Cardiac muscle cell (in vitro differentiated cells and primary cell): ENCODE measurements around the gene TIMM21. TPM values are rescaled to one million over a fixed set of nuclear protein-coding genes. Genes with fewer than 3 reads are reported as not detected.

Experiments
- DNase-seq, 2 donors: peaks; one replicate each; pipeline versions ENCODE4 v3.0.0 to v3.0.0-alpha.2; 2010 to 2017; ENCODE audit warnings: low read depth in 1 of 2, low spot score in 1 of 2
- H3K27ac ChIP-seq: fragments of 200-600 bp; sonication (generic); 2 replicates; pipeline ENCODE4 v1.5.1; 2016
- H3K27me3 ChIP-seq: fragments of 200-600 bp; sonication (generic); 2 replicates; pipeline ENCODE4 v1.6.0; 2016; ENCODE audit warnings: control low read depth
- H3K36me3 ChIP-seq: fragments of 200-600 bp; sonication (generic); 2 replicates; pipeline ENCODE4 v1.5.1; 2016; ENCODE audit warnings: control low read depth
- H3K4me1 ChIP-seq: fragments of 200-600 bp; sonication (generic); 2 replicates; pipeline ENCODE4 v1.8.1; 2017; ENCODE audit warnings: low read depth, mild to moderate bottlenecking, mixed run types
- H3K4me3 ChIP-seq: fragments of 200-600 bp; sonication (generic); 2 replicates; pipeline ENCODE4 v1.5.1; 2016; ENCODE audit warnings: mild to moderate bottlenecking
- H3K9me3 ChIP-seq: fragments of 200-600 bp; sonication (generic); 2 replicates; pipeline ENCODE4 v1.5.1; 2017; ENCODE audit warnings: low read depth, mild to moderate bottlenecking, control low read depth
- polyA plus RNA-seq: library from polyadenylated mRNA; unstranded; fragments of >200 nt; fragmentation: Nextera tagmentation; extraction: Ambion mirVana; gene quantifications from 2 replicates; pipeline ENCODE4 v1.2.1, GENCODE V29; 2016
- total RNA-seq: library from RNA; depleted of rRNA; stranded (reverse); fragments of >200 nt; gene quantifications from 2 replicates; pipeline ENCODE4 v1.2.3, GENCODE V29; 2016
- TF ChIP-seq, protein P1 (sequence below): IDR thresholded peaks from 2 replicates; pipeline ENCODE4 v1.5.1; 2012; ENCODE audit warnings: low read depth, mild to moderate bottlenecking, low read length

TIMM21 gene
- total and polyA plus RNA-seq, 2 experiments from 2014 or later, result 30.9 to 147 TPM

- Histone ChIP-seq H3K27ac (no peak overlapping the region), H3K36me3 (no peaks in the 10 kb centered on the region), H3K9me3 (no peaks in the 10 kb centered on the region), H3K4me1 (peaks cover 12% of the 10 kb centered on the region), H3K4me3 (peak overlapping the region; percentile 86), H3K27me3 (peaks cover 6% of the 10 kb centered on the region)
- DNase-seq, result no peak
- TF ChIP-seq, protein P1, sequence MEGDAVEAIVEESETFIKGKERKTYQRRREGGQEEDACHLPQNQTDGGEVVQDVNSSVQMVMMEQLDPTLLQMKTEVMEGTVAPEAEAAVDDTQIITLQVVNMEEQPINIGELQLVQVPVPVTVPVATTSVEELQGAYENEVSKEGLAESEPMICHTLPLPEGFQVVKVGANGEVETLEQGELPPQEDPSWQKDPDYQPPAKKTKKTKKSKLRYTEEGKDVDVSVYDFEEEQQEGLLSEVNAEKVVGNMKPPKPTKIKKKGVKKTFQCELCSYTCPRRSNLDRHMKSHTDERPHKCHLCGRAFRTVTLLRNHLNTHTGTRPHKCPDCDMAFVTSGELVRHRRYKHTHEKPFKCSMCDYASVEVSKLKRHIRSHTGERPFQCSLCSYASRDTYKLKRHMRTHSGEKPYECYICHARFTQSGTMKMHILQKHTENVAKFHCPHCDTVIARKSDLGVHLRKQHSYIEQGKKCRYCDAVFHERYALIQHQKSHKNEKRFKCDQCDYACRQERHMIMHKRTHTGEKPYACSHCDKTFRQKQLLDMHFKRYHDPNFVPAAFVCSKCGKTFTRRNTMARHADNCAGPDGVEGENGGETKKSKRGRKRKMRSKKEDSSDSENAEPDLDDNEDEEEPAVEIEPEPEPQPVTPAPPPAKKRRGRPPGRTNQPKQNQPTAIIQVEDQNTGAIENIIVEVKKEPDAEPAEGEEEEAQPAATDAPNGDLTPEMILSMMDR, result no peak
Observed at GRCh38 chr18:74147491-74147778, 888 bp upstream of the TIMM21 start.

- Histone ChIP-seq H3K4me3 (peak overlapping the region; percentile 86), H3K9me3 (no peaks in the 10 kb centered on the region), H3K36me3 (no peaks in the 10 kb centered on the region), H3K27me3 (peaks cover 6% of the 10 kb centered on the region), H3K27ac (peak overlapping the region; percentile 46), H3K4me1 (peaks cover 12% of the 10 kb centered on the region)
- TF ChIP-seq, protein P1, result no peak
- no peak for DNase-seq
Observed at GRCh38 chr18:74148543-74149070, 284 bp downstream of the TIMM21 start.

DNA sequence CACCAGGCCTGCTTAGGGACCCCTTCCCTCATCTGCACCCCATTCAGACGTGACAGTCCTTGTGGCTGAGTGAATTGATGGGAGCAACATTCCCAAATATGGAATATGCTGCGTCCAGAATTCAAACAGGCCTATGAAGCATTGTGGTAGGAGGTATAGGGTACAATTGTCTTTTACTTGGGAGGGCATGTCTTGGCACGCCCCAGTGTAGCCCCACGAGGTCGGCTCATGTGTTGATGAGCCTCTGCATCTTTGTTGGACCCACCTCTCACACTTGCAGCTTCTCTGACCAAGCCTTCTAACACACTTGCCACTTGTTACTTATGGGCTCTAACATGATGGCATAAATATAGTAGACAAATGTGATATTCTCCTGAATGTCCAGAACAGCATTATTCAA is 1.6 kb downstream of the TIMM21 start:
- TF ChIP-seq, protein P1, result no peak
- Histone ChIP-seq H3K27ac (no peak overlapping the region), H3K27me3 (peaks cover 2% of the 10 kb centered on the region), H3K4me3 (no peak overlapping the region), H3K9me3 (no peaks in the 10 kb centered on the region), H3K36me3 (no peaks in the 10 kb centered on the region), H3K4me1 (peaks cover 12% of the 10 kb centered on the region)
- no peak for DNase-seq

- Histone ChIP-seq H3K27me3 (no peaks in the 10 kb centered on the region), H3K27ac (no peak overlapping the region), H3K4me3 (no peak overlapping the region), H3K36me3 (peaks cover 20% of the 10 kb centered on the region), H3K9me3 (no peaks in the 10 kb centered on the region), H3K4me1 (peaks cover 12% of the 10 kb centered on the region)
- no peak for DNase-seq
- TF ChIP-seq, protein P1, result no peak
Observed at GRCh38 chr18:74152270-74152669, 3.9 kb downstream of the TIMM21 start.

GRCh38 chr18:74152857-74153256 is 4.5 kb downstream of the TIMM21 start:
- H3K9me3 ChIP-seq, result no peaks in the 10 kb centered on the region
- peaks cover 12% of the 10 kb centered on the region for H3K4me1 ChIP-seq
- H3K36me3 ChIP-seq, result peaks cover 23% of the 10 kb centered on the region
- no peaks in the 10 kb centered on the region for H3K27me3 ChIP-seq
- H3K4me3 ChIP-seq, result no peak overlapping the region
- DNase-seq, result no peak
- no peak overlapping the region for H3K27ac ChIP-seq
- TF ChIP-seq, protein P1, result no peak

- H3K27me3 ChIP-seq, result no peaks in the 10 kb centered on the region
- H3K36me3 ChIP-seq, result peaks cover 24% of the 10 kb centered on the region
- DNase-seq, result no peak
- no peak overlapping the region for H3K27ac ChIP-seq
- TF ChIP-seq, protein P1, result no peak
- H3K9me3 ChIP-seq, result no peaks in the 10 kb centered on the region
- H3K4me1 ChIP-seq, result peaks cover 12% of the 10 kb centered on the region
- no peak overlapping the region for H3K4me3 ChIP-seq
Observed at GRCh38 chr18:74153377-74153776, 5.1 kb downstream of the TIMM21 start.
